Thoracic aorta (tissue), 2 donors: ENCODE measurements around the gene TTLL6. TPM values are rescaled to one million over a fixed set of nuclear protein-coding genes. Genes with fewer than 3 reads are reported as not detected.

Experiments
- ATAC-seq: fragments of 150-250 bp; one replicate; pipeline ENCODE4 v1.8.0; 2017; ENCODE audit warnings: low read depth; ENCODE audit not compliant: insufficient number of reproducible peaks, low FRiP score
- DNase-seq: peaks from one replicate; pipeline ENCODE4 v3.0.0-alpha.2; 2020; ENCODE audit warnings: low spot score
- H3K27ac ChIP-seq, 2 donors: fragments of 200-600 bp; sonication (generic); 1 replicate in 1 of 2; 2 replicates in 1 of 2; pipeline ENCODE4 v1.5.1; 2016; ENCODE audit warnings: mild to moderate bottlenecking in 2 of 2, moderate library complexity in 2 of 2
- H3K27me3 ChIP-seq: fragments of 200-600 bp; sonication (generic); replicated peaks from 2 replicates; pipeline ENCODE4 v1.6.0; 2016; ENCODE audit warnings: mild to moderate bottlenecking; ENCODE audit not compliant: insufficient read depth
- H3K36me3 ChIP-seq: fragments of 200-600 bp; sonication (generic); one replicate; pipeline ENCODE4 v1.5.1; 2016
- H3K4me1 ChIP-seq, 2 donors: fragments of 200-600 bp; sonication (generic); 1 replicate in 1 of 2; 2 replicates in 1 of 2; pipeline versions ENCODE4 v1.5.1 to v1.6.0; 2016; ENCODE audit warnings: low read depth in 2 of 2, mild to moderate bottlenecking in 1 of 2; ENCODE audit not compliant: control insufficient read depth in 1 of 2
- H3K4me3 ChIP-seq: fragments of 200-600 bp; sonication (generic); 2 replicates; pipeline ENCODE4 v1.5.1; 2016; ENCODE audit warnings: mild to moderate bottlenecking
- H3K9me3 ChIP-seq: fragments of 200-600 bp; sonication (generic); 2 replicates; pipeline ENCODE4 v1.5.1; 2016
- CTCF ChIP-seq: fragments of 200-600 bp; sonication (generic); IDR thresholded peaks from one replicate; pipeline ENCODE4 v1.5.1; 2019; ENCODE audit warnings: antibody characterized with exemption
- total RNA-seq, 2 donors: library from RNA; depleted of rRNA; stranded (reverse); fragments of >200 nt; gene quantifications; one replicate each; pipeline versions ENCODE4 v1.1.0 to v1.2.3, GENCODE V29; 2016

TTLL6 gene
- total RNA-seq, 2 donors from 2014 or later: not detected

GRCh38 chr17:48819466-48819865 is 2.4 kb upstream of the TTLL6 start:
- no peak for ATAC-seq

GRCh38 chr17:48818361-48818841 is 1.4 kb upstream of the TTLL6 start:
- DNase-seq (no peak), ATAC-seq (no peak)
- Histone ChIP-seq H3K9me3 (no peaks in the 10 kb centered on the region), H3K27ac (no peak overlapping the region), H3K36me3 (no peaks in the 10 kb centered on the region), H3K4me3 (no peak overlapping the region), H3K27me3 (no peaks in the 10 kb centered on the region), H3K4me1 (peaks cover 0 to 17% of the 10 kb centered on the region in 2 donors)
- no peak for TF ChIP-seq CTCF

More at GRCh38 chr17:48819466-48819865, 2.4 kb upstream of the TTLL6 start:
- TF ChIP-seq CTCF: no peak
- no peak overlapping the region for H3K4me3 ChIP-seq
- H3K27me3 ChIP-seq: no peaks in the 10 kb centered on the region
- H3K9me3 ChIP-seq: no peaks in the 10 kb centered on the region
- peaks cover 0 to 17% of the 10 kb centered on the region in 2 donors for H3K4me1 ChIP-seq
- no peak for DNase-seq
- H3K27ac ChIP-seq: no peak overlapping the region
- no peaks in the 10 kb centered on the region for H3K36me3 ChIP-seq

- ATAC-seq: no peak
- no peak overlapping the region for H3K27ac ChIP-seq
- peak overlapping the region; percentile 60 for H3K4me3 ChIP-seq
- TF ChIP-seq CTCF: no peak
- peaks cover 0 to 17% of the 10 kb centered on the region in 2 donors for H3K4me1 ChIP-seq
- no peaks in the 10 kb centered on the region for H3K36me3 ChIP-seq
- H3K9me3 ChIP-seq: no peaks in the 10 kb centered on the region
- no peak for DNase-seq
- H3K27me3 ChIP-seq: no peaks in the 10 kb centered on the region
Observed at GRCh38 chr17:48816438-48816773, 623 bp downstream of the TTLL6 start.

GRCh38 chr17:48815311-48815710 is 1.7 kb downstream of the TTLL6 start:
- H3K4me3 ChIP-seq: no peak overlapping the region
- ATAC-seq (no peak), DNase-seq (no peak)
- H3K4me1 ChIP-seq: peaks cover 0 to 17% of the 10 kb centered on the region in 2 donors
- H3K9me3 ChIP-seq: no peaks in the 10 kb centered on the region
- H3K27me3 ChIP-seq: no peaks in the 10 kb centered on the region
- no peak overlapping the region for H3K27ac ChIP-seq
- H3K36me3 ChIP-seq: no peaks in the 10 kb centered on the region
- TF ChIP-seq CTCF: no peak

- H3K4me3 ChIP-seq: no peak overlapping the region
- no peak overlapping the region for H3K27ac ChIP-seq
- H3K27me3 ChIP-seq: no peaks in the 10 kb centered on the region
- no peaks in the 10 kb centered on the region for H3K36me3 ChIP-seq
- TF ChIP-seq CTCF: peak; percentile 81
- no peak for DNase-seq
- no peaks in the 10 kb centered on the region for H3K9me3 ChIP-seq
- H3K4me1 ChIP-seq: peaks cover 0 to 17% of the 10 kb centered on the region in 2 donors
- no peak for ATAC-seq
Observed at GRCh38 chr17:48814504-48814903, 2.5 kb downstream of the TTLL6 start.
